Fibroblast of skin of right biceps (primary cell): ENCODE results near the gene VIPR2.

Experiments used
- DNase-seq: peaks from one replicate; pipeline ENCODE4 v3.0.0-alpha.2; 2013

The VIPR2 gene

GRCh38 chr7:159157714-159158113, 13.0 kb upstream of the VIPR2 start:
- DNase-seq = no peak

- no peak for DNase-seq
Measured at GRCh38 chr7:159156436-159157245, 12.0 kb upstream of the VIPR2 start.

- DNase-seq = no peak
Measured at GRCh38 chr7:159155410-159155809, 10.7 kb upstream of the VIPR2 start.

- DNase-seq = no peak
Measured at GRCh38 chr7:159154243-159154642, 9.6 kb upstream of the VIPR2 start.

GRCh38 chr7:159153511-159153910, 8.8 kb upstream of the VIPR2 start:
- no peak for DNase-seq

- no peak for DNase-seq
Measured at GRCh38 chr7:159152816-159153215, 8.1 kb upstream of the VIPR2 start.

- DNase-seq = no peak
Measured at GRCh38 chr7:159151231-159151630, 6.6 kb upstream of the VIPR2 start.

- no peak for DNase-seq
Measured at GRCh38 chr7:159149488-159149887, 4.8 kb upstream of the VIPR2 start.

- DNase-seq = no peak
Measured at GRCh38 chr7:159148430-159149395, 4.0 kb upstream of the VIPR2 start.

- no peak for DNase-seq
Measured at GRCh38 chr7:159147687-159148086, 3.0 kb upstream of the VIPR2 start.

GRCh38 chr7:159147246-159147645, 2.6 kb upstream of the VIPR2 start:
- DNase-seq = no peak

- no peak for DNase-seq
Measured at GRCh38 chr7:159146084-159146858, 1.6 kb upstream of the VIPR2 start.

GRCh38 chr7:159145490-159145855, 806 bp upstream of the VIPR2 start:
- DNase-seq = no peak

GRCh38 chr7:159143780-159144757, 598 bp downstream of the VIPR2 start:
- DNase-seq = peak; percentile 1

- DNase-seq = no peak
Measured at GRCh38 chr7:159142730-159143129, 1.9 kb downstream of the VIPR2 start.

- DNase-seq = no peak
Measured at GRCh38 chr7:159142199-159142598, 2.5 kb downstream of the VIPR2 start.

GRCh38 chr7:159141660-159142059, 3.0 kb downstream of the VIPR2 start:
- no peak for DNase-seq

GRCh38 chr7:159141167-159141566, 3.5 kb downstream of the VIPR2 start:
- no peak for DNase-seq

GRCh38 chr7:159140170-159140910, 4.3 kb downstream of the VIPR2 start:
- no peak for DNase-seq

GRCh38 chr7:159139639-159140038, 5.0 kb downstream of the VIPR2 start:
- no peak for DNase-seq

GRCh38 chr7:159139202-159139601, 5.5 kb downstream of the VIPR2 start:
- no peak for DNase-seq
